ENCODE measurements around the gene MED13L. TPM values are rescaled to one million over a fixed set of nuclear protein-coding genes. Genes with fewer than 3 reads are reported as not detected.
"Not testable (repeated sequence)": the region's sequence is repeated elsewhere in the genome, so short reads cannot be mapped to it uniquely, and the experiment has no call there.

Gene MED13L
- total RNA-seq, 1 experiment from 2014 or later = 32.1 TPM

DNA sequence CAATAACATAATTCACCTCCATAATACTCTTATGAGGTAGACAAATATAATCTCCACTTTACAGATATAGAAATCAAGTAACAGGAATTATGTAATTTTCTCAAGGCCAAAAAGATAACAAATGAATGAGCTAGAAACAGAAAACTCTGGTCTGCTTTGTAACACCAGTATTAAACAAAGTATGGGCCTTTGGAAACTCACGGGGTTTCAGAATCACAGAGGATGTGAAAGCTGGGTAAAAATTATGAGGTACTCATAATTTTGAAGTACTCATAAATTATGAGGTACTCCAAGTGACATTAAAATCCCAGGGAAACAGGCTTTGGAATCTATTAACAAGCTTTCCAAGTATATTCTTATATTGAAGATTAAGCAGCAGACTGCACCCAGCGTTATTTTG lies 140.2 kb downstream of the MED13L start:
- DNase-seq (ENCODE audit: extremely low read depth, low read depth) = no peak

DNA sequence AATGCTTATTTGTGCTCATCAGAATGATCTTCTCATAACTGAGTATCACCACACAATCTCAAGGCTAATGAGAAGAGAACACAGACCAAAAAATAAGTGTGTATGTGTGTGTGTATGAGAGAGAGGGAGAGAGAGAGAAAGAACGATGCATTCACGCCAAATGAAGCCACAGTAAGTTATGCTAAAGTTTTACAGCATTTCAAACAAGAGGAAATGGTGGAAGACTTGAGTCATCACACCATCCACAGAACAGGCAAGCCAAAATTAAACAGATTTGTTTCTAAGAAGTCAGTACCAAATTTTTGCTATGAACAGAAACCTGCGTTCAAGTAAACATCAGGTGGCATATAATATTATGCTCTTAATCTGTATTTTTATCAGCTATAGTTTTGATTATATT lies 141.2 kb downstream of the MED13L start:
- no peak for DNase-seq (ENCODE audit: extremely low read depth, low read depth)

DNA sequence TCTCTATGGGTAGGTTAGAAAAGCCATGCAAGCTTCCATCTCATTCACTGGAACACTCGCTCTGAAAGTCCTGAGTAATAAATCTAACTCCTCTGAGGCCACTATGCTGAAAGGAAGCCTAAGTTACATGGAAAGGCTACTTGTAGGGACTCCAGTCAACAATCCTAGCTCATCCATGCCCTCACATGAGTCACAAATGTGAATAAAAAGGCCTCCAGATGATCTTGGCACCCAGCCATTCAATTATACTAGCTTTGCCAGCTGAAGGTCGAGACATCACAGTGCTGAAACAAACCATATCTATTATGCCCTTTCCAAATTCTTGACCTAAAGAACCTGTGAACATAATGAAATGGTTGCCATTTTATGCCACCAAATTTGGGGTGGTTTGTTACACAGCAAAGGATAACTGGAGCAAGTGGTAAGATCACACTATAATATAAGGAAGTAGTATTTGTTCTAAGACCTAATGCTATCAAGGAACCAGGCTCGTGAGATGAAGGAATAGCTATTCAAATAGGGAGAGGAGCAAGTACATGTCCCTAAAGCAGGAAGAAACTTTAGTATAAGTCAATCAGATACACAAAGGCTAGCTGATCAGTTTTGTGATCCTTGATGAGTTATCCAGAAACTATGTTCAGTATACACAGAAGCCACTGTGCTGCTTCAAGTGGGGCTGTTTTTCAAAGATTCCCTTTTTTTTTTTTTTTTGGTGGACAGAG lies 142.1 kb downstream of the MED13L start:
- DNase-seq (ENCODE audit: extremely low read depth, low read depth) = no peak

DNA sequence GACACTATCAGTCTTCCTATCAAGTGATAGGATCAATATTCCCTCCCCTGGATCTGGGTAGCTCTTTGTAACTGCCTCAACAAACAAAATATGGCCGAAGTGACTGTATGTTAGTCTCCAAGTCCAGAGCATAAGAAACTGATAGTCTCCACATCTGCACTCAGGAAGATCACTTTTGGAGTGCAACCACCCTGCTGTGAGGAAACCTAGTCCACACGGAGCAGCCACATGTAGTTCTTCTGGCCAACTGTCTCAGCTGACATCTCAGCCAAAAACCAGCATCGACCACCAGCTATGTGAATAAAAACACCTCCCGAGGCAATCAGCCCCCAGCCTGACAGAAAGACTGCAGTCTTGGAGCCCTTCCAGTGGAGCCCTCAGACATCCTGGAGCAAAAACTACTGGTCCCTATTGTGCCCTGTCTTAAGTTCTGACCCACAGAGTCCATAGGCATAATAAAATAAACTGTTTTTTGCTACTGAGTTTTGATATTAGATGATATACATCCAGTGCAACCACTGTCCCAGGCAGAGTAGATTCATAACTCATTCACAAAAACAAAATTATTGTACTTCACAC lies 143.8 kb downstream of the MED13L start:
- DNase-seq (ENCODE audit: extremely low read depth, low read depth) = no peak

DNA sequence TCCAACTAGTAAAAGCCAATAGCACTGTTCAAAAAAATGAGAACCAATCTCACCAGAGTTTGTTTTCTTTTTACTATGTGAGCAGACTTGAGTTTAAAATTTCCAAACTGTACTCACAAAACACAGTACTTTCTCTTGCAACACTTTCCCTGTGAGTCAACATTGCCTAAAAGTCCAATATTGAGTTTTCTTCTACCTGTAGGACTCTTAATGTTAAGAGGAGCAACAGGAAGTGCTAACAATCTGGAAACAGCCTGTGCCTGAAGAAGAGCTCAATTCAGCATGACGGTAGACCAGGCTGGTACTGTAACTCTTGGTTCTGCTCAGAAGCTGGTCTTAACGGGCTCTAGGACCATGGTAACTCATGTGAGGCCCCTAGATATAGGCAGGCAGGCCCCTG lies 144.3 kb downstream of the MED13L start:
- DNase-seq (ENCODE audit: extremely low read depth, low read depth) = no peak

GRCh38 chr12:116131987-116132386 lies 145.5 kb downstream of the MED13L start:
- DNase-seq (ENCODE audit: extremely low read depth, low read depth) = not testable (repeated sequence)

DNA sequence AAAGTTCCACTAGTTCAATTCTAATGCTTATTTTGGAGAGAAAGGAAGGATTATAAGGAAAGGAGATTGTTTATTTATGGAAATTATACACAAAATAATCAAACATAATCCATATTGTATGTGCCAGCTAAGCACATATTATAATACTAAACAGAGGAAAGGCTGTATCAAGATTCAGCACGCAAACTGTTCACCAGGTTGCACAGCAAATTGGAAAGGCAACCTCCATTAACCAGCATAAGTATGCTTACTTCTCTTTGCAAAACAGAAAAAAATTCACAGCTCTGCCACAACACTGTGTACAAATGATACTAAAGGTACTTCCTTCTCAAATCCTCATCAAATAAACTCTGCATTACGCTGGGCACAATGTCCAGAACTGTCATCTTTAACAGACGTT lies 146.3 kb downstream of the MED13L start:
- DNase-seq (ENCODE audit: extremely low read depth, low read depth) = no peak

- DNase-seq (ENCODE audit: extremely low read depth, low read depth) = no peak
Measured at GRCh38 chr12:116130431-116130830, 147.1 kb downstream of the MED13L start.

DNA sequence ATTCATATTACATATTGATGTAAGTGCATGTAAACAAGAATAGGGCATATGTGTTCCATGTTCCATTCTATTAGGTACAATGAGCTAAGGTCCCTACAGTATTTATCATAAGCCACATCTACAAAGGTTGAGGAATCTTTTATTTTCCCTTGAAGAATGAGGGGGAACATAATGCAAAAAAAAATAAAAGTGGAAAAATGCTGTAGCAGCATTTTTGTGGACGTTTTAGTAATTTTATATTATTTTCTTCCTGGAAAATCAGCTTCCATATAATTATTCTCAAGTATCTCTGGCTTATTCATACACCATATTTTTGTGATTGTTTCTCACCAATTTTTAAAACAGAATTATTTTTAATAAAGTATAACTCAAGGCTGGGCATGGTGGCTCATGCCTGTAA lies 148.7 kb downstream of the MED13L start:
- no peak for DNase-seq (ENCODE audit: extremely low read depth, low read depth)

DNA sequence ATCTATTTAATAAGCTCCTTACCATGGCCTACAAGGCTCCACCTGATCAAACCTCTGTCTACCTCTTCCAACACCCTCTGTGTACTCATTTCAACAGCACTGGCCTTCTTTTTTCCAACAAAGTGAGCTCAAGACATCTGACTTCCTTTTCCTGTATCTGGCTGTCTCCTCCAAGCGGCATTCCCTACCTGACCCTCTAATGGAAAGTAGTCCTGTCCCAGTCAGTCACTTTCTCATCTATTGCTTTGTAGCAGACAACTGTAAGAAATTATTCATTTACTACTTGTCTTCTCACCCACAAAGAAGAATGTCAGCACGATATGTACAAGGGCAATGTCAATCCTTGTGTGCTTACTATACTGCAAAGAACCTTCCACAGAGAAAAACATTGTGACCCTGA lies 149.6 kb downstream of the MED13L start:
- DNase-seq (ENCODE audit: extremely low read depth, low read depth) = no peak

DNA sequence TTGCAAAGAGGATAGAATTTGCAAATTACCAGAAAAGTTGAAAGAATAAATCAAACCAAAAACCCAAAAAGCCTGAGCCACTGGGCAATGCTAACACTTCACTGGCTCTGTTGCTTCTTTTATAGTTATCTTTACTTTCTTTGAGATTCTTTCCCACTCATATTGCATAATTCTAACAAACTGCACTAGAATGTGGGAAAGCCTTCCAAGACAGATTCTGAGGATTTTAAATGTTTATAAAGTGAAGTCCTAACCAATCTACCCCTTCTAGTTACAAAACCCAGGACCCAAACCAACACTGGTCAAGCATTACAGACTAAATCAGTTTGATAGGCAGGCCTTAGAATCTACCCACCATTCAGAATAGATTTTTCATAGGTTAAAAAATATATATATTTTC lies 150.9 kb downstream of the MED13L start:
- DNase-seq (ENCODE audit: extremely low read depth, low read depth) = no peak

DNA sequence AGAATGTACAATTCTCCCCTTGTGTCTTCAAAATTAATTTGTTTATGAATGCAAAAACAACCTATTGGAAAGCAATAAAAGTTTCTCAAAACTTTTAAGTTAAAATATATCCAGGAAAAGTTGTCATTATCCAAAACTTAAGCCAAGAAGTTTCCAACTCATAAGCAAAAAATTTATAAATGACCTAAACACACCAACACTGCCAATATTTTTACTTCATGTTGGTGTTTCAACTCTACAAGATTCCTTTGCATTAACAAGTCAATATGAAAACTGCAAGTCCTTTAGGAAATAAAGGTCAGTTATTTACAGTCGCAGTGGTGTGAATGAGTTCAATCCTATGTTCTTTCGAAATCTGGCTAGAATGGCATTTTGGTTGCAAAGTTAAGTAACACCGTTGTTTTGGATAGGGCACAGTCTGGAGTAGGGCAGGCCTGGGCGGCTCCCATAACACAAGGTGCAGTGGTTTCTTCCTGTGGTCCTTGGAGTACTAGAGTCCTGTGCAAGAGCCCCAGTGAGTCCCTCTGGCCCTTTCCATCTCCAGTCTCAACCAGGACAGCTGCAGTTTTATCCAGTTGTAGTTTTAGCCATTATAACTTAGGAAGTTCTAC lies 151.4 kb downstream of the MED13L start:
- DNase-seq (ENCODE audit: extremely low read depth, low read depth) = peak; percentile 70

DNA sequence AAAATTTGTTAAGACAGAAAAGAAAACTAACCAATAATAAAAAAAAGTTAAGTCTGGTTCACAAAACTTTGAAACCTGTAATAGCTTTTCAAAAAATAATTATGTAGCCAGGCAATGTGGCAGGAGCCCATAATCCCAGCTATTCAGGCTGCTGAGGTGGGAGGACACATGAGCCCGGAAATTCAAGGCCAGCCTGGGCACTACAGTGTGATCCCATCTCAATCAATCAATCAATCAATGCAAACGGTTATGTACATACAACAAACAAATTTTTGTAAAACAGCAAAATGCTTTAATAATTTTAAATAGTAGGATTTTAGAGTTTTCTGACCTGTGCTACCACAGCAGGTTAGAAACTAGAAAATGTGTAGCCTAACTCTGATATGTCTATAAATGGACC lies 152.4 kb downstream of the MED13L start:
- no peak for DNase-seq (ENCODE audit: extremely low read depth, low read depth)

DNA sequence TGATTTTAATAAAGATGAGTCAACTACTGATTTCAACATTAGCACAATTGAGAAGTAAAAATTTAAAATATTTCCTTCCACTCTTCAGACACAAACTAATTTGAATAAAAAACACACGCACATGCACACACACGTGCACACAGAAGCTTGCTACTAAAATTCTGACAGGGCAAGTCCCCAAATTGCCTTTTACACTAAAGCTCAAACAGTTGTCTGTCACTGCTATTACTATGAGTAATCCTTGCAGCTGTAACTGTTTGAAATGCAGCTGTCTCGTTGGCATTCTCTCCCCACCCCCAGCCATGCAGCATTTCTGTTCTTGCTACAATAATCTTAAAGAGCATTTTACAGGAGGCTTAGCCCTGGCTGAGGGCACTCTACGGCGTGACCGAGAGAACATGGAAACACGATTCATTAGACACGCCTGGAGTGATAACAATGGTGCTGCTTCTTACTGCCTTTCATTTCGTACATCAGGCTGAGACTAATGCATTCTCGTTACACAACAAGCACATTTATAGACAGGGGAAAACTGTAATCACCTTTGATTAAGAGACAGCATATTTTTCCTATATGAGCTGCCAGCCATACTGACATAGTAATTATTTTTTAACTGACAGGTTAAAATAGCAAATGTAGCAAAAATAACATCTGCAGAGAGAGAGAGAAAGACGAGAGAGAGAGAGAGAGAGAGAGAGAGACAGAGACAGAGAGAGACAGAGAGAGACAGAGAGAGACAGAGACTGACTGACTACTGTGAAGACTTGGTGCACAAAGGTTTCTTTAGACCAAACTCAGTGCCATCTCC lies 153.8 kb downstream of the MED13L start:
- DNase-seq (ENCODE audit: extremely low read depth, low read depth) = no peak

GRCh38 chr12:116122628-116123027 lies 154.9 kb downstream of the MED13L start:
- no peak for DNase-seq (ENCODE audit: extremely low read depth, low read depth)

DNA sequence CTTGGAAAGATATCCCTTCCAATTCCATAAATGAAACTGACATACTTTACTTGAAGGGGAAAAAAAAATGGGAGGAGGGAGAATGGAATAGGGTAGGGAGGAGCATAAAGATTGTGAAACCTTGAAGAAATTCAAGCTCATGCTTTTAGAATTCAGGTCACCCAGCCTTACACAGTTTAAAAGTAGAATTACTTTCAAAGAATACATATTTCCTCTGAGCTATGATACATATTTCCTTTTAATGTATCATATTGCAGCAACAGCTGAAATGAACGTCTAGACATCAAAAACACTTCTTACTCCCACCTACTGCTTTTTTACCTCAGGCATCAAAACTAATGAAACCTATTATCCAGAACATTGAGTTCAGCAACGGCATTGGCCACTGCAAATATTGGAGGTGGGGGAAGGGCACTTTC lies 156.0 kb downstream of the MED13L start:
- DNase-seq (ENCODE audit: extremely low read depth, low read depth) = no peak

- no peak for DNase-seq (ENCODE audit: extremely low read depth, low read depth)
Measured at GRCh38 chr12:116116650-116117424, 160.7 kb downstream of the MED13L start.

- DNase-seq (ENCODE audit: extremely low read depth, low read depth) = no peak
Measured at GRCh38 chr12:116113398-116114130, 163.9 kb downstream of the MED13L start.

- DNase-seq (ENCODE audit: extremely low read depth, low read depth) = no peak
Measured at GRCh38 chr12:116106870-116107269, 170.6 kb downstream of the MED13L start.
